Natural killer cell (primary cell): ENCODE measurements around the gene SRI. TPM values are rescaled to one million over a fixed set of nuclear protein-coding genes. Genes with fewer than 3 reads are reported as not detected.

Experiments used
- ATAC-seq, 3 donors: fragments of 150-1000 bp in 2 of 3; fragments of 200-7000 bp in 1 of 3; cut with Tn5 transposase; 1 replicate in 1 of 3; 2 replicates in 2 of 3; pipeline ENCODE4 v1.10.0; 2021; ENCODE audit warnings: mild to moderate bottlenecking in 2 of 3, moderate library complexity in 2 of 3
- DNase-seq, 2 donors: peaks; one replicate each; pipeline versions ENCODE4 v3.0.0 to v3.0.0-alpha.2; 2013 to 2021; ENCODE audit warnings: mixed read lengths in 1 of 2
- H3K27ac ChIP-seq: one replicate; pipeline ENCODE4 v1.5.1; 2013; ENCODE audit warnings: mild to moderate bottlenecking, low read length
- H3K27me3 ChIP-seq: one replicate; pipeline ENCODE4 v1.6.1; 2013; ENCODE audit warnings: low read length; ENCODE audit not compliant: control insufficient read depth, insufficient read depth
- H3K36me3 ChIP-seq: one replicate; pipeline ENCODE4 v1.6.1; 2013; ENCODE audit warnings: low read length; ENCODE audit not compliant: control insufficient read depth, insufficient read depth
- H3K4me1 ChIP-seq: one replicate; pipeline ENCODE4 v1.6.1; 2013; ENCODE audit warnings: low read length; ENCODE audit not compliant: control insufficient read depth, insufficient read depth
- H3K4me3 ChIP-seq: one replicate; pipeline ENCODE4 v1.5.1; 2013; ENCODE audit warnings: low read length
- H3K9me3 ChIP-seq: one replicate; pipeline ENCODE4 v1.6.1; 2013; ENCODE audit warnings: low read length; ENCODE audit not compliant: control insufficient read depth, insufficient read depth
- H3K27ac Mint-ChIP-seq, 2 donors: one replicate each; pipeline ENCODE4 v1.8.0; 2022; ENCODE audit warnings: mild to moderate bottlenecking in 2 of 2, mixed read lengths in 2 of 2, moderate library complexity in 1 of 2
- H3K27me3 Mint-ChIP-seq, 2 donors: one replicate each; pipeline ENCODE4 v1.8.0; 2022; ENCODE audit warnings: low read depth in 2 of 2, mixed read lengths in 2 of 2
- H3K36me3 Mint-ChIP-seq: one replicate; pipeline ENCODE4 v1.8.0; 2022; ENCODE audit warnings: mixed read lengths
- H3K4me1 Mint-ChIP-seq, 2 donors: one replicate each; pipeline ENCODE4 v1.8.0; 2022; ENCODE audit warnings: mixed read lengths in 2 of 2
- H3K4me3 Mint-ChIP-seq: one replicate; pipeline ENCODE4 v1.8.0; 2022; ENCODE audit warnings: mild to moderate bottlenecking, moderate library complexity, mixed read lengths
- H3K9me3 Mint-ChIP-seq, 2 donors: one replicate each; pipeline ENCODE4 v1.8.0; 2022; ENCODE audit warnings: mixed read lengths in 2 of 2
- CTCF ChIP-seq: fragments of 200-600 bp; IDR thresholded peaks from one replicate; pipeline ENCODE4 v1.8.0; 2022; ENCODE audit warnings: antibody characterized with exemption
- WGBS: methylation state at CpG from one replicate; pipeline ENCODE4 v1.1.7; 2013; ENCODE audit warnings: missing lambda C conversion rate; ENCODE audit not compliant: insufficient coverage; 5-methylcytosine and 5-hydroxymethylcytosine counted together
- intact Hi-C: fragments of 100-400 bp; cut with micrococcal nuclease; formaldehyde crosslinking; loops from one replicate; pipeline ENCODE4 v1.14.2; 2022
- total RNA-seq, 4 donors: library from RNA; stranded (reverse); fragments of 120-200 nt in 1 of 4; gene quantifications; one replicate each; pipeline versions ENCODE4 v1.2.3 to v1.2.4, GENCODE V29; 2013 to 2022

Gene SRI
- total RNA-seq, 3 donors from 2014 or later (not counting 1 experiment from before 2014, with no cell fraction given): 67.9 to 75.0 (median 68.6) TPM

- intact Hi-C loops: no loop called here
- H3K4me1 Mint-ChIP-seq: no peaks in the 10 kb centered on the region
- TF ChIP-seq CTCF: no peak
Measured at GRCh38 chr7:88229302-88229995, 9.6 kb upstream of the SRI start.

DNA sequence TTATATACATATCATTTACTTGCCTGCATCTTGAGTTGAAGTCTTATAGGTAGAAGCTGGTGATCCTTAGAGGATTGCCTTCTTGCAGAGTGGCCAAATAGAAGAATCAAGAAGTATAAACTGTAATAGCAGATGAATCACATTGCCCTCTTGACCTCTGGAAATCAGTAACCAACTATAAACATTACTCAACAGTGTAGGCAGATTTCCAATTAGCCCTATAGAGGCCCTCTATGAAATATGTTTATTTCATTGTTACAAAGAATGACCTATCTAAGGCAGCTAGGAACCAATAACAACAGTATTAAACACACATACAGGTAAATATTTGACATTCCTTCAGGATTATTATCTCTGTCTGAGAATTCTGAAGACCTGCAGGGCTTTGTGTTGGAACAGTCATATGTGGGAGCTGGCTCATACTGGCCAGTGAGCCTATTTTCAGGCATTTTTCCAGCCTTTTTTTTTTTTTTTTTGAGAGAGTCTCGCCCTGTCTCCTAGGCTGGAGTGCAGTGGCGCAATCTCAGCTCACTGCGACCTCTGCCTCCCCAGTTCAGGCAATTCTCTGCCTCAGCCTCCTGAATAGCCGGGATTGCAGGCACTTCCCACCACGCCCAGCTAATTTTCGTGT is 7.2 kb upstream of the SRI start:
- Histone ChIP-seq H3K9me3 (no peaks in the 10 kb centered on the region), H3K36me3 (no peaks in the 10 kb centered on the region), H3K4me3 (no peak overlapping the region), H3K27ac (no peak overlapping the region), H3K4me1 (no peaks in the 10 kb centered on the region), H3K27me3 (peaks cover 4% of the 10 kb centered on the region)
- no peak overlapping the region for H3K27ac Mint-ChIP-seq
- no peak overlapping the region for H3K4me3 Mint-ChIP-seq
- peaks cover 9 to 22% of the 10 kb centered on the region in 2 donors for H3K27me3 Mint-ChIP-seq
- intact Hi-C loops: no loop called here
- DNase-seq (no peak), ATAC-seq (no peak)
- H3K9me3 Mint-ChIP-seq: peaks cover 0 to 7% of the 10 kb centered on the region in 2 donors
- H3K36me3 Mint-ChIP-seq: peaks cover 9% of the 10 kb centered on the region
- WGBS: 90% methylated on average over 6 of the region's 6 CpGs
- H3K4me1 Mint-ChIP-seq: no peaks in the 10 kb centered on the region
- no peak for TF ChIP-seq CTCF

More at GRCh38 chr7:88229302-88229995, 9.6 kb upstream of the SRI start:
- H3K27ac Mint-ChIP-seq: no peak overlapping the region
- peaks cover 9 to 25% of the 10 kb centered on the region in 2 donors for H3K27me3 Mint-ChIP-seq
- no peak overlapping the region for H3K4me3 Mint-ChIP-seq
- DNase-seq (no peak), ATAC-seq (no peak)
- peaks cover 4% of the 10 kb centered on the region for H3K27me3 ChIP-seq
- H3K36me3 Mint-ChIP-seq: peaks cover 9% of the 10 kb centered on the region
- peaks cover 0 to 7% of the 10 kb centered on the region in 2 donors for H3K9me3 Mint-ChIP-seq
- no peaks in the 10 kb centered on the region for H3K4me1 ChIP-seq
- WGBS: 94% methylated on average over 4 of the region's 4 CpGs
- no peaks in the 10 kb centered on the region for H3K36me3 ChIP-seq
- no peak overlapping the region for H3K27ac ChIP-seq
- no peak overlapping the region for H3K4me3 ChIP-seq
- H3K9me3 ChIP-seq: no peaks in the 10 kb centered on the region

DNA sequence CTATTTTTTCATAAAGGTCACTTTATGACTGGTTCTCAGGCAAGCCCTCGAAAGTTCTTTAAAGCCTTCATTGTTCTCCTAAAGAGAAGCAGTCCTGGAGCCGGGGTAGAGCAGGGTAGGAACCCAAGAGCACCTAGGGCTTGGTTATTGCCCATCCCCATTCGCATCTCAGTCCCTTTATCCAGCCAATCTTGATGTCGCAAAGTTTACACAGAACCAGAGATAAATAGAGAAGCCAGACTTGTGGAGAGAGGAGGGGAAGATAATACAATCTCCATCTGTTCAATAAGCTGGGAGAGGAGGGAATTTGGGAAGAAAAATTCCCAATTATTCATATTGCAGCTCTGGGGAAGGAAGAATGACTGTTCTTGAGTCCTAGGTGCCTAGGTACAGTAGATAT is 6.4 kb upstream of the SRI start:
- no peak for ATAC-seq
- Mint-ChIP-seq H3K4me1 (peaks cover 2% of the 10 kb centered on the region in 2 donors), H3K36me3 (peaks cover 9% of the 10 kb centered on the region), H3K4me3 (no peak overlapping the region), H3K9me3 (peaks cover 0 to 7% of the 10 kb centered on the region in 2 donors), H3K27ac (no peak overlapping the region), H3K27me3 (peaks cover 9 to 14% of the 10 kb centered on the region in 2 donors)
- H3K4me1 ChIP-seq: no peaks in the 10 kb centered on the region
- no peaks in the 10 kb centered on the region for H3K36me3 ChIP-seq
- intact Hi-C loops: no loop called here
- no peak overlapping the region for H3K4me3 ChIP-seq
- TF ChIP-seq CTCF: no peak
- WGBS: 87% methylated on average over 4 of the region's 4 CpGs
- H3K27ac ChIP-seq: no peak overlapping the region
- no peak for DNase-seq
- peaks cover 4% of the 10 kb centered on the region for H3K27me3 ChIP-seq
- no peaks in the 10 kb centered on the region for H3K9me3 ChIP-seq
